Chondrocyte (in vitro differentiated cells): Measurements from ENCODE around the gene TIGD6. TPM values are rescaled to one million over a fixed set of nuclear protein-coding genes. Genes with fewer than 3 reads are reported as not detected.
A peak's percentile ranks its signal among the peaks of the same experiment; 100 is the strongest.

Experiments
- DNase-seq: peaks from one replicate; pipeline ENCODE4 v3.0.0; 2021; ENCODE audit warnings: mixed read lengths, low spot score
- H3K27ac Mint-ChIP-seq: one replicate; pipeline ENCODE4 v1.8.0; 2021; ENCODE audit warnings: mild to moderate bottlenecking, moderate library complexity, mixed read lengths; ENCODE audit not compliant: unreplicated experiment
- H3K27me3 Mint-ChIP-seq: 2 replicates; pipeline ENCODE4 v1.8.0; 2021; ENCODE audit warnings: low read depth, mixed read lengths
- H3K36me3 Mint-ChIP-seq: 2 replicates; pipeline ENCODE4 v1.8.0; 2021; ENCODE audit warnings: low read depth, mixed read lengths
- H3K4me1 Mint-ChIP-seq: 2 replicates; pipeline ENCODE4 v1.8.0; 2021; ENCODE audit warnings: low read depth, mild to moderate bottlenecking, mixed read lengths
- H3K4me3 Mint-ChIP-seq: one replicate; pipeline ENCODE4 v1.8.0; 2021; ENCODE audit warnings: mild to moderate bottlenecking, moderate library complexity, mixed read lengths; ENCODE audit not compliant: unreplicated experiment
- H3K9me3 Mint-ChIP-seq: 2 replicates; pipeline ENCODE4 v1.8.0; 2021; ENCODE audit warnings: low read depth, mixed read lengths
- CTCF ChIP-seq: fragments of 200-600 bp; sonication (generic); IDR thresholded peaks from 2 replicates; pipeline ENCODE4 v1.5.0; 2021; ENCODE audit warnings: antibody characterized with exemption, mild to moderate bottlenecking, moderate library complexity
- total RNA-seq: library from RNA; stranded (reverse); gene quantifications from 3 replicates; pipeline ENCODE4 v1.2.1, GENCODE V29; 2021

TIGD6 gene
- total RNA-seq, 1 donor from 2014 or later, result 5.3 TPM

DNA sequence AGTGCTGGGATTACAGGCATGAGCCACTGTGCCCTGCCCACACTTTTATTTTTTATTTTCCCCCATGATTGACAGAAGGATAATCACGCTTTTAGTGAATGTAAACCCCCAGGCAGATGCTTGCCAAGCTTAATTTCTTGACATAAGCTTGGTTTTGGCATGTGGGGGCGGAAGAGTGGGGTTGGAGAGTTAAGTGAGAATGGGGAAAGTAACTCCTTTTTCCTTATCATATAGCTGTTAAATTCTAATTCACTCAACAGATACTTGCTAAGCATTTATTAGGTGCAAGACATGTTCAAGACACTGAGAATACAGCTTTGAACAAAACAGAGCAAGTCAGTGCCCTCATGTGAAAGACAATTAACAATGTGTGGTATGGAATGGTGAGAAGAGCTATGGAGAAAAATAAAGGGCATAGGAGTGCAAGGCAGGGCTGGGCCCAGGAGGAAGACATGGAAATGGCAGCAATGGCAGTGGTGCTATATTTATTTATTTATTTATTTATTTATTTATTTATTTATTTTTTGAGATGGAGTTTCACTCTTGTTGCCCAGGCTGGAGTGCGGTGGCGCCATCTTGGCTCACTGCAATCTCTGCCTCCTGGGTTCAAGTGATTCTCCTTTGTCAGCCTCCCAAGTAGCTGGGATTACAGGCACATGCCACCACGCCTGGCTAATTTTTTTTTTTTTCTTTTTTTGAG, 37.7 kb downstream of the TIGD6 start:
- no peak for TF ChIP-seq CTCF
- Mint-ChIP-seq H3K4me3 (peak overlapping the region; percentile 87), H3K27ac (peak overlapping the region; percentile 8), H3K27me3 (no peaks in the 10 kb centered on the region), H3K9me3 (no peaks in the 10 kb centered on the region), H3K4me1 (peaks cover 33% of the 10 kb centered on the region), H3K36me3 (peaks cover 2% of the 10 kb centered on the region)
- no peak for DNase-seq

GRCh38 chr5:149961957-149962409, 38.5 kb downstream of the TIGD6 start:
- no peak for DNase-seq
- peak overlapping the region; percentile 71 for H3K27ac Mint-ChIP-seq
- peaks cover 33% of the 10 kb centered on the region for H3K4me1 Mint-ChIP-seq
- H3K27me3 Mint-ChIP-seq, result no peaks in the 10 kb centered on the region
- TF ChIP-seq CTCF, result peak; percentile 88
- no peaks in the 10 kb centered on the region for H3K9me3 Mint-ChIP-seq
- H3K4me3 Mint-ChIP-seq, result peak overlapping the region; percentile 87
- peaks cover 2% of the 10 kb centered on the region for H3K36me3 Mint-ChIP-seq

- Mint-ChIP-seq H3K27me3 (no peaks in the 10 kb centered on the region), H3K4me3 (peak overlapping the region; percentile 87), H3K27ac (peak overlapping the region; percentile 71), H3K4me1 (peaks cover 35% of the 10 kb centered on the region), H3K36me3 (peaks cover 2% of the 10 kb centered on the region), H3K9me3 (no peaks in the 10 kb centered on the region)
- DNase-seq, result no peak
- TF ChIP-seq CTCF, result no peak
These were observed 39.2 kb downstream of the TIGD6 start for GRCh38 chr5:149961186-149961685.

DNA sequence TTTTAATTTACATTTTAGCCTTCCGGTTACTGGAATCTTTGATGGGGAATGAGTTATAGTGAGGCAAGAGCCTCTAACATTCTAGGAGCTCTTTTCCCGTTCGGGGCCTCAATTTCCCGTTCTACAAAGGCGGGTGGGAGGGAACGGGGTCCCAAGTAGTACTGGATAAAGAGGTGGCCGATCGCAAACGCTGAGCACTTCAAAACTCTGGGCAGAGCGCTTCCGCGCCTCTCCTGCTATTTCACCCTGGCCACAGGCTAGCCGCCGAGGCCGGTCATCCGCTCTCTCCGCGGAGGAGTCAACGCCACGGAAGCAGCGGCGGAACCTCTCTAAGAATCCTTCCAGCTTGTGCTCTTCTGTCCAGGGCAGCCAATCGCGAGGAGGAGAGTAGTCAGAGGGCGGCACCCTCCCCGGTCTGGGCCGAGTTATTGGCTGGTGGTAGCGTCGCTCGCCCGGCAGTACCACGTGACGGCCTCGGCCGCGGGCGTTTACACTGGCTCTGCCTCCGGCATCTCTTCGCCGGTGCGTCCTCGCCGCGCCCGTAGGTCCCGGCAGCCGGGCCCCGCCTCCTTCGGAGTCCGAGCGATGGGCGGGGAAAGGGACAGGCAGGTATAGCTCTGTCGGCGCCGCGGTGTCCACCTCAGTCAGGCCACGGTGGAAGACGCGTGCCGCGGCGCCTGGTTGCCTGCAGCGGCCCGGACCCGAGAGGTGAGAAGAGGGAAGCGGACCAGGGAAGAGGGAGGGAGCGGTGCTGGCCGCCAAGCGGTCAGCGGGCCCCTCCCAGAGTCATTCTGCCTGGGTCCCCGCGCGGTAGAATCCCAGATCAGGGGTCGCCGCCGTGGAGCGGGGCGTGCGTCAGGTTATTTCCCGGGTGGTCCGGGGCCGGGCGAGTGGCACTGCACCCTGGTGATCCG, 39.9 kb downstream of the TIGD6 start, which contains the start of gene SLC26A2:
TSS of gene SLC26A2 (plus strand) at position 487 of the 914 bp plus-strand sequence. CDS start 16,895 bp downstream, outside the sequence.
- peak within 1 kb of the TSS; percentile 87 for H3K4me3 Mint-ChIP-seq
- H3K27me3 Mint-ChIP-seq, result no peaks in the 10 kb centered on the region
- DNase-seq, result peak; percentile 99
- H3K36me3 Mint-ChIP-seq, result peaks cover 2% of the 10 kb centered on the region
- peak within 1 kb of the TSS; percentile 100 for H3K27ac Mint-ChIP-seq
- H3K9me3 Mint-ChIP-seq, result no peaks in the 10 kb centered on the region
- TF ChIP-seq CTCF, result no peak
- peaks cover 34% of the 10 kb centered on the region for H3K4me1 Mint-ChIP-seq
